Keratinocyte (primary cell): Measurements from ENCODE around the gene TSHZ3. TPM values are rescaled to one million over a fixed set of nuclear protein-coding genes. Genes with fewer than 3 reads are reported as not detected.

Experiments used
- DNase-seq: peaks from one replicate; pipeline ENCODE4 v3.0.0-alpha.2; 2011; ENCODE audit warnings: low read depth, missing footprints, low spot score
- FAIRE-seq: peaks from 2 replicates; lab custom pipeline; 2011; peaks lifted over from hg19 to GRCh38; lab: Jason Lieb, UNC
- H2AFZ ChIP-seq: 2 replicates; pipeline ENCODE4 v1.6.0; 2012; ENCODE audit warnings: low read length, control low read depth, inconsistent platforms; ENCODE audit not compliant: control insufficient read depth
- H3K27ac ChIP-seq: 2 replicates; pipeline ENCODE4 v1.5.1; 2011; ENCODE audit warnings: low read length; ENCODE audit not compliant: control insufficient read depth, insufficient read depth
- H3K27me3 ChIP-seq: 3 replicates; pipeline ENCODE4 v1.6.0; 2011; ENCODE audit warnings: low read length; ENCODE audit not compliant: control insufficient read depth, insufficient read depth; ENCODE audit errors: extremely low read depth
- H3K36me3 ChIP-seq, 2 experiments: 2 replicates in 1 of 2; 3 replicates in 1 of 2; pipeline ENCODE4 v1.5.1; 2011; ENCODE audit warnings: low read length in 2 of 2, mild to moderate bottlenecking in 1 of 2; ENCODE audit not compliant: control insufficient read depth in 2 of 2, insufficient read depth in 2 of 2; ENCODE audit errors: extremely low read depth in 1 of 2
- H3K4me1 ChIP-seq: 3 replicates; pipeline ENCODE4 v1.5.1; 2011; ENCODE audit warnings: low read length; ENCODE audit not compliant: control insufficient read depth, insufficient read depth; ENCODE audit errors: extremely low read depth
- H3K4me2 ChIP-seq: 3 replicates; pipeline ENCODE4 v1.6.0; 2011; ENCODE audit warnings: low read depth, low read length; ENCODE audit not compliant: control insufficient read depth, insufficient read depth; ENCODE audit errors: extremely low read depth
- H3K4me3 ChIP-seq, 3 experiments: fragments of 200-600 bp in 1 of 3; sonication (generic) in 1 of 3; 2 replicates in 2 of 3; 3 replicates in 1 of 3; pipeline ENCODE4 v1.5.1; 2011 to 2016; ENCODE audit warnings: low read length in 3 of 3, mild to moderate bottlenecking in 3 of 3, control low read depth in 2 of 3, inconsistent platforms in 1 of 3, low read depth in 1 of 3, mixed read lengths in 1 of 3, mixed run types in 1 of 3, moderate library complexity in 1 of 3; ENCODE audit not compliant: control insufficient read depth in 2 of 3, insufficient read depth in 2 of 3; ENCODE audit errors: extremely low read depth in 1 of 3
- H3K79me2 ChIP-seq: 2 replicates; pipeline ENCODE4 v1.6.0; 2012; ENCODE audit warnings: low read length; ENCODE audit not compliant: control insufficient read depth, insufficient read depth
- H3K9ac ChIP-seq: 3 replicates; pipeline ENCODE4 v1.6.0; 2011; ENCODE audit warnings: low read length; ENCODE audit not compliant: control insufficient read depth, insufficient read depth; ENCODE audit errors: extremely low read depth
- H3K9me1 ChIP-seq: 3 replicates; pipeline ENCODE4 v1.6.0; 2011; ENCODE audit warnings: low read length; ENCODE audit not compliant: control insufficient read depth, insufficient read depth; ENCODE audit errors: extremely low read depth
- H3K9me3 ChIP-seq: 2 replicates; pipeline ENCODE4 v1.5.1; 2012; ENCODE audit warnings: low read depth, low read length; ENCODE audit not compliant: control insufficient read depth
- H4K20me1 ChIP-seq: 3 replicates; pipeline ENCODE4 v1.6.0; 2011; ENCODE audit warnings: low read length; ENCODE audit not compliant: control insufficient read depth, insufficient read depth; ENCODE audit errors: extremely low read depth
- EZH2 ChIP-seq: IDR thresholded peaks from one replicate; pipeline ENCODE4 v1.6.1; 2012; ENCODE audit warnings: inconsistent platforms, mild to moderate bottlenecking, low read length, moderate library complexity
- dilution Hi-C: fragments of 300-500 bp; cut with MboI; formaldehyde crosslinking; loops from one replicate; pipeline ENCODE4 v1.7.0; 2020; ENCODE audit warnings: low sequenced_read_pairs; ENCODE audit not compliant: extremely low pct_ligation_motif_present
- polyA plus RNA-seq, 5 experiments: library from polyadenylated mRNA; depleted of rRNA in 3 of 5; stranded (reverse) in 3 of 5; stranded (forward) in 1 of 5; unstranded in 1 of 5; fragments of >200 nt; gene quantifications; 1 replicate in 1 of 5; 2 replicates in 3 of 5; 3 replicates in 1 of 5; pipeline versions ENCODE4 v1.2.1 to v1.2.3, GENCODE V29; 2011 to 2012; ENCODE audit warnings: missing spikeins in 2 of 5, low read depth in 1 of 5, low replicate concordance in 1 of 5
- TF ChIP-seq, protein P1 (sequence below), 3 experiments: IDR thresholded peaks in 1 of 3; conservative IDR thresholded peaks in 1 of 3; optimal IDR thresholded peaks in 1 of 3; 2 replicates in 2 of 3; 3 replicates in 1 of 3; pipeline versions ENCODE3 to v1.5.1; 2011; ENCODE audit warnings: low read length in 3 of 3, mild to moderate bottlenecking in 3 of 3, moderate library complexity in 2 of 3, control low read depth in 1 of 3, inconsistent platforms in 1 of 3; ENCODE audit not compliant: insufficient read depth in 2 of 3; ENCODE audit errors: extremely low read depth in 1 of 3

The TSHZ3 gene
- polyA plus RNA-seq, 1 donor (not counting 4 experiments of a cell fraction or from before 2014, with no cell fraction given): 3.6 TPM

DNA sequence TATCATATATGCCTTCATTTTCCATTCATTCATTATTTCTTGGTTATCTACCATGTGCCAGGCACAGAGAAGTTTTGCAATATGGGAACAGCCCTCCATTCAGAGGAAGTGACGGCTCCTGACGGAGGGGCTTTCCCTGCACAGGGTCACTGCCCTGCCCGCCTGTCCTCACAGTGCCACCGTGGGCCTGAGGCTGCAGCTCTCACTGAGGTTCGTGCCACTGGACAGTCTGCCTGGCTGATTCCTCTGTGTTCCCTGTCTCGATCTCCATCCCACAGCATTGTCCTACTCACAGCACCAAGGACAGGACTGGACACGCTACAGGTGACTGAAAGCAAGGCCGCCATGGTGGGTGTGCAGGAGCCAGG, 92.7 kb downstream of the TSHZ3 start:
- Histone ChIP-seq H4K20me1 (no peaks in the 10 kb centered on the region), H3K79me2 (no peaks in the 10 kb centered on the region), H3K27ac (no peak overlapping the region), H3K9me3 (peaks cover 8% of the 10 kb centered on the region), H3K27me3 (no peaks in the 10 kb centered on the region), H3K36me3 (no peaks in the 10 kb centered on the region), H3K4me1 (peaks cover 22% of the 10 kb centered on the region), H2AFZ (no peak overlapping the region), H3K4me3 (no peak overlapping the region), H3K4me2 (no peak overlapping the region), H3K9me1 (no peaks in the 10 kb centered on the region), H3K9ac (no peak overlapping the region)
- DNase-seq: no peak
- dilution Hi-C loops: no loop called here
- no peak for TF ChIP-seq EZH2
- TF ChIP-seq, protein P1, sequence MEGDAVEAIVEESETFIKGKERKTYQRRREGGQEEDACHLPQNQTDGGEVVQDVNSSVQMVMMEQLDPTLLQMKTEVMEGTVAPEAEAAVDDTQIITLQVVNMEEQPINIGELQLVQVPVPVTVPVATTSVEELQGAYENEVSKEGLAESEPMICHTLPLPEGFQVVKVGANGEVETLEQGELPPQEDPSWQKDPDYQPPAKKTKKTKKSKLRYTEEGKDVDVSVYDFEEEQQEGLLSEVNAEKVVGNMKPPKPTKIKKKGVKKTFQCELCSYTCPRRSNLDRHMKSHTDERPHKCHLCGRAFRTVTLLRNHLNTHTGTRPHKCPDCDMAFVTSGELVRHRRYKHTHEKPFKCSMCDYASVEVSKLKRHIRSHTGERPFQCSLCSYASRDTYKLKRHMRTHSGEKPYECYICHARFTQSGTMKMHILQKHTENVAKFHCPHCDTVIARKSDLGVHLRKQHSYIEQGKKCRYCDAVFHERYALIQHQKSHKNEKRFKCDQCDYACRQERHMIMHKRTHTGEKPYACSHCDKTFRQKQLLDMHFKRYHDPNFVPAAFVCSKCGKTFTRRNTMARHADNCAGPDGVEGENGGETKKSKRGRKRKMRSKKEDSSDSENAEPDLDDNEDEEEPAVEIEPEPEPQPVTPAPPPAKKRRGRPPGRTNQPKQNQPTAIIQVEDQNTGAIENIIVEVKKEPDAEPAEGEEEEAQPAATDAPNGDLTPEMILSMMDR (optimal IDR thresholded peaks at IDR 0.05 in 1 of 3, IDR thresholded peaks at IDR 0.05 in 1 of 3, conservative IDR thresholded peaks at IDR 0.05 in 1 of 3; ENCODE audit: extremely low read depth in 1 of 3, insufficient read depth in 2 of 3, low read length in 3 of 3): no peak
- no peak for FAIRE-seq

DNA sequence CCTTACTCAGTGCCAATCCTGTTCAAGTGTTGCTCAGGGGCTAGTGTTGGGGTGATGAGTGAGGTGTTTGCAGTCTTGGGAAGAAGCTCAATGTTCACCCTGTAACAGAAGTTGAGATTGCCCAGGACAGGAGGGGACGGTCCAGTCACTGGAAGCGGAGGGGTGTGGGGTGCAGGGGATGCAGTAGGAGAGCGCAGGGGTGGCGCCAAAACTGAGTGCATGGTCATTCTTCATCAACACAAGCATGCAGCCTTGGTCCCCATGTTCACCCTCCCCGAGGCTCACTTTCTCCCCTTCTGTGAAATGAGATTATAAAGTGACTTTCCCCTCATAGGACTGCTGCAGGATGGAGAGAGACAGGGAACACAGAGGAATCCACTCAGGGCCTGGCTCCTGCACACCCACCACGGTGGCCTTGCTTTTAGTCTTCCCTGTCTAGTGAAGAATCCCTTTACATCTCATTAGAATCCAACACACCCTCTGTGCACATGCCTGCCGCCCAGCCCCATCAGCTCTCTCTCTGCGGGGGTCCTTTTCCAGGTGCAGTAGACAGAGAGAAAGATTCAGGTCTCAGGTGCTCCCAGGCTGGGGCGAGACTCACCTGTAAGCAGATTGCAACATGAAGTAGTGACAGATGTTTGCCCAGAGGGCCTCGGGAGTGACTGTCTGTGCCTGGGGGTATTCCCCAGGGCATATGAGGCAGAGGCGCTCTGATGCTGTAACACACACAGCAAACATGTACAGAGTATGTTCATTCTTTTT, 93.2 kb downstream of the TSHZ3 start:
- H3K9me3 ChIP-seq: peaks cover 8% of the 10 kb centered on the region
- H4K20me1 ChIP-seq: no peaks in the 10 kb centered on the region
- no peak overlapping the region for H3K9ac ChIP-seq
- no peak overlapping the region for H2AFZ ChIP-seq
- H3K27ac ChIP-seq: no peak overlapping the region
- TF ChIP-seq, protein P1 (optimal IDR thresholded peaks at IDR 0.05 in 1 of 3, IDR thresholded peaks at IDR 0.05 in 1 of 3, conservative IDR thresholded peaks at IDR 0.05 in 1 of 3; ENCODE audit: extremely low read depth in 1 of 3, insufficient read depth in 2 of 3, low read length in 3 of 3): no peak
- TF ChIP-seq EZH2: no peak
- H3K4me1 ChIP-seq: peaks cover 22% of the 10 kb centered on the region
- H3K4me3 ChIP-seq: no peak overlapping the region
- H3K27me3 ChIP-seq: no peaks in the 10 kb centered on the region
- dilution Hi-C loops: no loop called here
- FAIRE-seq (no peak), DNase-seq (no peak)
- no peak overlapping the region for H3K4me2 ChIP-seq
- H3K9me1 ChIP-seq: no peaks in the 10 kb centered on the region
- no peaks in the 10 kb centered on the region for H3K36me3 ChIP-seq
- H3K79me2 ChIP-seq: no peaks in the 10 kb centered on the region
